Measurements from ENCODE around the gene MZT2A.
"Not testable (repeated sequence)": the region's sequence is repeated elsewhere in the genome, so short reads cannot be mapped to it uniquely, and the experiment has no call there.

MZT2A gene

GRCh38 chr2:131480351-131480750, 11.8 kb downstream of the MZT2A start:
- H3K9me3 ChIP-seq (ENCODE audit: insufficient read depth, low read depth, low read length); H3K9me2 ChIP-seq (replicated peaks; ENCODE audit: low read depth, low read length); H3K79me2 ChIP-seq (ENCODE audit: insufficient read depth, low read length); H3K4me3 ChIP-seq (ENCODE audit: low read length, poor library complexity, severe bottlenecking); H4K20me1 ChIP-seq (ENCODE audit: insufficient read depth, low read length, poor library complexity, severe bottlenecking); H3K27me3 ChIP-seq (ENCODE audit: insufficient read depth, low read length, poor library complexity, severe bottlenecking); H3F3A ChIP-seq (ENCODE audit: low read depth); H3K36me3 ChIP-seq (ENCODE audit: insufficient read depth, low read length); H2AFZ ChIP-seq (ENCODE audit: low read length); H3K4me2 ChIP-seq (ENCODE audit: low read depth, low read length, poor library complexity, severe bottlenecking); H3K4me1 ChIP-seq (ENCODE audit: insufficient read depth, low read length, poor library complexity, severe bottlenecking); H3K9ac ChIP-seq (ENCODE audit: low read depth, low read length, poor library complexity, severe bottlenecking): not testable (repeated sequence)

GRCh38 chr2:131478850-131479461, 13.2 kb downstream of the MZT2A start:
- not testable (repeated sequence) for H3F3A ChIP-seq (ENCODE audit: low read depth); H3K9me2 ChIP-seq (replicated peaks; ENCODE audit: low read depth, low read length); H3K9ac ChIP-seq (ENCODE audit: low read depth, low read length, poor library complexity, severe bottlenecking); H3K79me2 ChIP-seq (ENCODE audit: insufficient read depth, low read length); H3K27me3 ChIP-seq (ENCODE audit: insufficient read depth, low read length, poor library complexity, severe bottlenecking); H3K4me1 ChIP-seq (ENCODE audit: insufficient read depth, low read length, poor library complexity, severe bottlenecking); H3K4me3 ChIP-seq (ENCODE audit: low read length, poor library complexity, severe bottlenecking); H2AFZ ChIP-seq (ENCODE audit: low read length); H3K9me3 ChIP-seq (ENCODE audit: insufficient read depth, low read depth, low read length); H4K20me1 ChIP-seq (ENCODE audit: insufficient read depth, low read length, poor library complexity, severe bottlenecking); H3K4me2 ChIP-seq (ENCODE audit: low read depth, low read length, poor library complexity, severe bottlenecking); H3K36me3 ChIP-seq (ENCODE audit: insufficient read depth, low read length)

- not testable (repeated sequence) for H2AFZ ChIP-seq (ENCODE audit: low read length); H3K36me3 ChIP-seq (ENCODE audit: insufficient read depth, low read length); H4K20me1 ChIP-seq (ENCODE audit: insufficient read depth, low read length, poor library complexity, severe bottlenecking); H3K4me2 ChIP-seq (ENCODE audit: low read depth, low read length, poor library complexity, severe bottlenecking); H3K4me1 ChIP-seq (ENCODE audit: insufficient read depth, low read length, poor library complexity, severe bottlenecking); H3K27me3 ChIP-seq (ENCODE audit: insufficient read depth, low read length, poor library complexity, severe bottlenecking); H3K9ac ChIP-seq (ENCODE audit: low read depth, low read length, poor library complexity, severe bottlenecking); H3K9me3 ChIP-seq (ENCODE audit: insufficient read depth, low read depth, low read length); H3K9me2 ChIP-seq (replicated peaks; ENCODE audit: low read depth, low read length); H3F3A ChIP-seq (ENCODE audit: low read depth); H3K79me2 ChIP-seq (ENCODE audit: insufficient read depth, low read length); H3K4me3 ChIP-seq (ENCODE audit: low read length, poor library complexity, severe bottlenecking)
Measured at GRCh38 chr2:131478074-131478849, 13.9 kb downstream of the MZT2A start.

GRCh38 chr2:131477227-131477626, 15.0 kb downstream of the MZT2A start:
- not testable (repeated sequence) for H3K36me3 ChIP-seq (ENCODE audit: insufficient read depth, low read length); H3K9ac ChIP-seq (ENCODE audit: low read depth, low read length, poor library complexity, severe bottlenecking); H3K9me3 ChIP-seq (ENCODE audit: insufficient read depth, low read depth, low read length); H3K79me2 ChIP-seq (ENCODE audit: insufficient read depth, low read length); H3K4me2 ChIP-seq (ENCODE audit: low read depth, low read length, poor library complexity, severe bottlenecking); H4K20me1 ChIP-seq (ENCODE audit: insufficient read depth, low read length, poor library complexity, severe bottlenecking); H3K27me3 ChIP-seq (ENCODE audit: insufficient read depth, low read length, poor library complexity, severe bottlenecking); H3F3A ChIP-seq (ENCODE audit: low read depth); H2AFZ ChIP-seq (ENCODE audit: low read length); H3K4me3 ChIP-seq (ENCODE audit: low read length, poor library complexity, severe bottlenecking); H3K4me1 ChIP-seq (ENCODE audit: insufficient read depth, low read length, poor library complexity, severe bottlenecking); H3K9me2 ChIP-seq (replicated peaks; ENCODE audit: low read depth, low read length)

- H3K4me3 ChIP-seq (ENCODE audit: low read length, poor library complexity, severe bottlenecking); H3K36me3 ChIP-seq (ENCODE audit: insufficient read depth, low read length); H4K20me1 ChIP-seq (ENCODE audit: insufficient read depth, low read length, poor library complexity, severe bottlenecking); H3K4me2 ChIP-seq (ENCODE audit: low read depth, low read length, poor library complexity, severe bottlenecking); H3F3A ChIP-seq (ENCODE audit: low read depth); H3K27me3 ChIP-seq (ENCODE audit: insufficient read depth, low read length, poor library complexity, severe bottlenecking); H3K4me1 ChIP-seq (ENCODE audit: insufficient read depth, low read length, poor library complexity, severe bottlenecking); H2AFZ ChIP-seq (ENCODE audit: low read length); H3K9me3 ChIP-seq (ENCODE audit: insufficient read depth, low read depth, low read length); H3K79me2 ChIP-seq (ENCODE audit: insufficient read depth, low read length); H3K9me2 ChIP-seq (replicated peaks; ENCODE audit: low read depth, low read length); H3K9ac ChIP-seq (ENCODE audit: low read depth, low read length, poor library complexity, severe bottlenecking): not testable (repeated sequence)
Measured at GRCh38 chr2:131476363-131476762, 15.8 kb downstream of the MZT2A start.

Measured in Loucy (cell line).